ENCODE data around the gene ZNF383. TPM values are rescaled to one million over a fixed set of nuclear protein-coding genes. Genes with fewer than 3 reads are reported as not detected.

Gene ZNF383
- total RNA-seq, 6 donors from 2014 or later: 4.6 to 9.6 (median 8.0) TPM

DNA sequence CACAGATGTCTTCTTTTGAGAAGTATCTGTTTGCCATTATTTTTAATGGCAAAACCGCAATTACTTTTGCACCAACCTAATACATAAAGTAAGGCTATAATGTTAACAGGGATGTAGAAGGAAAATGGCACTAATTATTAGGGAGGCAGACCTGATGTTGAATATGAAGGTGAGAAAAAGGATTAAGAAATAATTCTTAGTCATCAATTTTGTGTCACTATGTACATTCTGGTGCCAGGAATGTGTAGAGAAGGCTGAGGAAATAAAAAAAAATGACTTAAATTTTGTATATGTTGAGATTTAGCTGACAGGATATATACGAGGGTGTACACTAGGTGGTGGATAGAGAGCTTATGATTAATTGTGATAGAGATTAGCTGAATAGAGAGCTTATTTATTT is 20.2 kb upstream of the ZNF383 start:
- WGBS, 2 donors: 91 to 96% methylated on average over 2 of the region's 2 CpGs
- Histone ChIP-seq H3K4me1 (no peaks in the 10 kb centered on the region), H3K4me3 (no peak overlapping the region), H3K27ac (no peak overlapping the region), H3K9me3 (peaks cover 25 to 77% (median 50%) of the 10 kb centered on the region in 4 donors), H3K27me3 (no peaks in the 10 kb centered on the region), H3K36me3 (peaks cover 7 to 85% (median 48%) of the 10 kb centered on the region in 4 donors)
- no peak for DNase-seq
- no peak for TF ChIP-seq EP300 (IDR thresholded peaks at IDR 0.05)
- no peak for TF ChIP-seq POLR2AphosphoS5 (IDR thresholded peaks at IDR 0.05)
- TF ChIP-seq CTCF (IDR thresholded peaks at IDR 0.05): no peak
- no peak for TF ChIP-seq POLR2A (IDR thresholded peaks at IDR 0.05)
- no peak for ATAC-seq (ENCODE audit: low FRiP score in 2 of 2)

- peaks cover 0 to 4% (median 2%) of the 10 kb centered on the region in 4 donors for H3K9me3 ChIP-seq
- peaks cover 5 to 17% (median 9%) of the 10 kb centered on the region in 4 donors for H3K4me1 ChIP-seq
- TF ChIP-seq EP300 (IDR thresholded peaks at IDR 0.05) (no peak), CTCF (IDR thresholded peaks at IDR 0.05) (no peak), POLR2A (IDR thresholded peaks at IDR 0.05) (no peak)
- peak overlapping the region; percentile 55 to 89 (median 73) for H3K4me3 ChIP-seq
- H3K27ac ChIP-seq: peak overlapping the region; percentile 78 to 96 (median 87)
- 0% methylated on average over 7 of the region's 7 CpGs for WGBS, 2 donors
- ATAC-seq (ENCODE audit: low FRiP score in 2 of 2) (no peak), DNase-seq (no peak)
- no peaks in the 10 kb centered on the region for H3K27me3 ChIP-seq
- peaks cover 0 to 20% (median 0%) of the 10 kb centered on the region in 4 donors for H3K36me3 ChIP-seq
Observed at GRCh38 chr19:37217480-37217774, 587 bp upstream of the ZNF383 start.

DNA sequence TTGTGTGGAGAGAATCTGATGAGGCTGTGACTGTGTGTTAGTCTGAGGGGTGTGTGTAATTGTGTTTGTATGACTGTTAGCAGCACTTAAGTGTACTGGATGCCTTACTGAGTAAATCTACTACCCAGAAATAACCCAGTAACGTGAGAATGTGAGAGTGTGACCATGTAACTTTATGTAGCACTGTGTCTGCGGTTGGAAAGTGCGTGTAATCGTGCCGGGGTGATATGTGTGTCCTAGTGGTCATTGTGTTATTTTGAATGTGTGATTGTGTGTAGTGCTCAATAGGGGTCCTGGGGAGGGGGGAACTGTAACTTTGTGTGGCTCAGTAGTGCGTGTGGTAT is 550 bp downstream of the ZNF383 start:
- Histone ChIP-seq H3K27me3 (no peaks in the 10 kb centered on the region), H3K4me3 (peak overlapping the region; percentile 55 to 89 (median 73)), H3K36me3 (peaks cover 0 to 27% (median 0%) of the 10 kb centered on the region in 4 donors), H3K9me3 (peaks cover 0 to 11% (median 6%) of the 10 kb centered on the region in 4 donors), H3K4me1 (peaks cover 5 to 17% (median 9%) of the 10 kb centered on the region in 4 donors), H3K27ac (peak overlapping the region; percentile 78 to 96 (median 87))
- WGBS, 2 donors: 30 to 31% methylated on average over 6 of the region's 6 CpGs
- ATAC-seq (ENCODE audit: low FRiP score in 2 of 2) (no peak), DNase-seq (no peak)
- TF ChIP-seq EP300 (IDR thresholded peaks at IDR 0.05) (no peak), CTCF (IDR thresholded peaks at IDR 0.05) (no peak), POLR2A (IDR thresholded peaks at IDR 0.05) (no peak), POLR2AphosphoS5 (IDR thresholded peaks at IDR 0.05) (no peak)

- Histone ChIP-seq H3K27me3 (no peaks in the 10 kb centered on the region), H3K4me3 (no peak overlapping the region), H3K4me1 (peaks cover 5 to 17% (median 9%) of the 10 kb centered on the region in 4 donors), H3K27ac (no peak overlapping the region), H3K9me3 (peaks cover 0 to 24% (median 14%) of the 10 kb centered on the region in 4 donors), H3K36me3 (peaks cover 6 to 36% (median 7%) of the 10 kb centered on the region in 4 donors)
- WGBS, 2 donors: 94 to 95% methylated on average over 3 of the region's 3 CpGs
- ATAC-seq (ENCODE audit: low FRiP score in 2 of 2) (no peak), DNase-seq (no peak)
- TF ChIP-seq POLR2A (IDR thresholded peaks at IDR 0.05) (no peak), EP300 (IDR thresholded peaks at IDR 0.05) (no peak), POLR2AphosphoS5 (IDR thresholded peaks at IDR 0.05) (no peak), CTCF (IDR thresholded peaks at IDR 0.05) (no peak)
Observed at GRCh38 chr19:37220383-37220782, 2.4 kb downstream of the ZNF383 start.

DNA sequence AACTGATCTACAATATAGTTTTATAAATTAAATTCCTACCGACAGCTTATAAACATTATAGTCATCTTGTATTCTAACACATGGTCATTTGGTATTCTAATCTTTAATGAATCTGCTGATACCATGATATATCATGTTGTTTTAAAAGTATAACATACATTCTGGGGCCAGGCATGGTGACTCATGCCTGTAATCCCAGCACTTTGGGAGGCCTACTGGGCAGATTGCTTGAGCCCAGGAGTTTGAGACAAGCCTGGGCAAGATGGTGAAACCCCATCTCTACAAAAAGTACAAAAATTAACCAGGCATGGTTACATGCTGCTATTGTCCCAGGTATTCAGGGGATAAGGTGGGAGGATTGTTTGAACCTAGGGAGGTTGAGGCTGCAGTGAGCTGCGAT is 3.1 kb downstream of the ZNF383 start:
- DNase-seq: no peak
- Histone ChIP-seq H3K36me3 (peaks cover 12 to 44% (median 13%) of the 10 kb centered on the region in 4 donors), H3K27ac (no peak overlapping the region), H3K4me1 (peaks cover 5 to 17% (median 9%) of the 10 kb centered on the region in 4 donors), H3K27me3 (no peaks in the 10 kb centered on the region), H3K9me3 (peaks cover 0 to 31% (median 16%) of the 10 kb centered on the region in 4 donors), H3K4me3 (no peak overlapping the region)
- TF ChIP-seq POLR2A (IDR thresholded peaks at IDR 0.05): no peak
- TF ChIP-seq CTCF (IDR thresholded peaks at IDR 0.05): no peak
- no peak for TF ChIP-seq EP300 (IDR thresholded peaks at IDR 0.05)
- TF ChIP-seq POLR2AphosphoS5 (IDR thresholded peaks at IDR 0.05): no peak
- no peak for ATAC-seq (ENCODE audit: low FRiP score in 2 of 2)
- WGBS, 2 donors: 95% methylated on average over 2 of the region's 2 CpGs

Data from upper lobe of left lung (tissue), 6 donors.